H9 (cell line): ENCODE data around the gene WDR70. TPM values are rescaled to one million over a fixed set of nuclear protein-coding genes. Genes with fewer than 3 reads are reported as not detected.

Experiments
- DNase-seq: peaks from one replicate; pipeline ENCODE4 v3.0.0-alpha.2; 2017
- H2AFZ ChIP-seq: one replicate; pipeline ENCODE4 v1.6.1; 2013; ENCODE audit warnings: mild to moderate bottlenecking, low read length, control low read depth, moderate library complexity
- H2AK5ac ChIP-seq: 2 replicates; pipeline ENCODE4 v1.6.1; 2013; ENCODE audit warnings: low read length, control low read depth, mixed read lengths; ENCODE audit not compliant: insufficient read length
- H2BK120ac ChIP-seq: one replicate; pipeline ENCODE4 v1.6.1; 2013; ENCODE audit warnings: low read depth, mild to moderate bottlenecking, low read length, control low read depth, inconsistent platforms; ENCODE audit not compliant: poor library complexity, severe bottlenecking
- H2BK12ac ChIP-seq: 2 replicates; pipeline ENCODE4 v1.6.1; 2013; ENCODE audit warnings: low read length, control low read depth, mixed read lengths, low read depth; ENCODE audit not compliant: insufficient read length
- H2BK15ac ChIP-seq: 2 replicates; pipeline ENCODE4 v1.6.1; 2013; ENCODE audit warnings: low read depth, low read length, control low read depth
- H2BK20ac ChIP-seq: one replicate; pipeline ENCODE4 v1.6.1; 2013; ENCODE audit warnings: low read depth, mild to moderate bottlenecking, low read length, control low read depth, inconsistent platforms; ENCODE audit not compliant: poor library complexity, severe bottlenecking
- H2BK5ac ChIP-seq: 2 replicates; pipeline ENCODE4 v1.6.1; 2013; ENCODE audit warnings: low read length, control low read depth, mixed read lengths; ENCODE audit not compliant: insufficient read length
- H3K14ac ChIP-seq: 2 replicates; pipeline ENCODE4 v1.6.1; 2013; ENCODE audit warnings: low read length, control low read depth; ENCODE audit not compliant: insufficient read depth
- H3K18ac ChIP-seq: 2 replicates; pipeline ENCODE4 v1.6.1; 2013; ENCODE audit warnings: low read depth, mild to moderate bottlenecking, mixed read lengths, low read length, control low read depth; ENCODE audit not compliant: insufficient read length
- H3K23ac ChIP-seq: 2 replicates; pipeline ENCODE4 v1.6.1; 2013; ENCODE audit warnings: low read length, control low read depth, mixed read lengths, low read depth; ENCODE audit not compliant: insufficient read length
- H3K23me2 ChIP-seq: 2 replicates; pipeline ENCODE4 v1.6.1; 2013; ENCODE audit warnings: low read depth, mild to moderate bottlenecking, mixed read lengths, low read length, control low read depth; ENCODE audit not compliant: insufficient read length, poor library complexity, severe bottlenecking
- H3K27ac ChIP-seq: 2 replicates; pipeline ENCODE4 v1.5.1; 2013; ENCODE audit warnings: low read length, control low read depth, mixed read lengths, low read depth; ENCODE audit not compliant: insufficient read length
- H3K27me3 ChIP-seq: 2 replicates; pipeline ENCODE4 v1.6.1; 2013; ENCODE audit warnings: low read length, control low read depth, inconsistent platforms; ENCODE audit not compliant: insufficient read depth
- H3K4ac ChIP-seq: 2 replicates; pipeline ENCODE4 v1.6.1; 2013; ENCODE audit warnings: low read depth, mild to moderate bottlenecking, control low read depth, inconsistent platforms, low read length, moderate library complexity
- H3K4me1 ChIP-seq: 2 replicates; pipeline ENCODE4 v1.6.1; 2013; ENCODE audit warnings: low read length, control low read depth, inconsistent platforms; ENCODE audit not compliant: insufficient read depth
- H3K4me2 ChIP-seq: 2 replicates; pipeline ENCODE4 v1.6.1; 2013; ENCODE audit warnings: low read length, control low read depth, mixed read lengths; ENCODE audit not compliant: insufficient read length, insufficient read depth
- H3K56ac ChIP-seq: 2 replicates; pipeline ENCODE4 v1.6.1; 2013; ENCODE audit warnings: low read depth, mild to moderate bottlenecking, mixed read lengths, low read length, control low read depth; ENCODE audit not compliant: insufficient read length
- H3K79me1 ChIP-seq: 2 replicates; pipeline ENCODE4 v1.6.1; 2013; ENCODE audit warnings: low read depth, mild to moderate bottlenecking, moderate library complexity, low read length, control low read depth, inconsistent platforms; ENCODE audit not compliant: insufficient read depth, poor library complexity, severe bottlenecking
- H3K79me2 ChIP-seq: 2 replicates; pipeline ENCODE4 v1.6.1; 2013; ENCODE audit warnings: low read length, control low read depth, inconsistent platforms; ENCODE audit not compliant: insufficient read depth
- H3K9ac ChIP-seq: 2 replicates; pipeline ENCODE4 v1.6.1; 2013; ENCODE audit warnings: low read length, control low read depth, mixed read lengths; ENCODE audit not compliant: insufficient read length; ENCODE audit errors: extremely low read depth
- H3K9me3 ChIP-seq: one replicate; pipeline ENCODE4 v1.6.1; 2013; ENCODE audit warnings: low read depth, low read length, inconsistent platforms; ENCODE audit not compliant: control insufficient read depth
- H3T11ph ChIP-seq: one replicate; pipeline ENCODE4 v1.6.1; 2013; ENCODE audit warnings: mild to moderate bottlenecking, low read length, control low read depth, inconsistent platforms
- H4K20me1 ChIP-seq: one replicate; pipeline ENCODE4 v1.6.1; 2013; ENCODE audit not compliant: control insufficient read depth, insufficient read length, insufficient read depth
- H4K5ac ChIP-seq: 2 replicates; pipeline ENCODE4 v1.6.1; 2013; ENCODE audit warnings: low read depth, mild to moderate bottlenecking, mixed read lengths, low read length, control low read depth; ENCODE audit not compliant: insufficient read length
- H4K8ac ChIP-seq: replicated peaks from 2 replicates; pipeline ENCODE4 v1.6.1; 2013; ENCODE audit warnings: low read length, control low read depth, mixed read lengths, low read depth; ENCODE audit not compliant: insufficient read length
- H4K91ac ChIP-seq: 2 replicates; pipeline ENCODE4 v1.6.1; 2013; ENCODE audit warnings: low read depth, mild to moderate bottlenecking, moderate library complexity, mixed read lengths, low read length, control low read depth; ENCODE audit not compliant: insufficient read length
- H3K27ac Mint-ChIP-seq, 3 experiments: 2 replicates in 2 of 3; 3 replicates in 1 of 3; pipeline ENCODE4 v1.8.0; 2020 to 2021; ENCODE audit warnings: mixed read lengths in 3 of 3, mild to moderate bottlenecking in 1 of 3, moderate library complexity in 1 of 3
- H3K27me3 Mint-ChIP-seq: 2 replicates; pipeline ENCODE4 v1.8.0; 2021; ENCODE audit warnings: low read depth, mild to moderate bottlenecking, moderate library complexity, mixed read lengths
- H3K36me3 Mint-ChIP-seq, 3 experiments: 2 replicates in 2 of 3; 3 replicates in 1 of 3; pipeline ENCODE4 v1.8.0; 2020 to 2021; ENCODE audit warnings: low read depth in 3 of 3, mixed read lengths in 3 of 3; ENCODE audit not compliant: insufficient read depth in 1 of 3
- H3K4me1 Mint-ChIP-seq, 2 experiments: 2 replicates each; pipeline ENCODE4 v1.8.0; 2020; ENCODE audit warnings: mixed read lengths in 2 of 2
- H3K4me3 Mint-ChIP-seq, 2 experiments: 2 replicates in 1 of 2; 3 replicates in 1 of 2; pipeline ENCODE4 v1.8.0; 2020 to 2021; ENCODE audit warnings: mild to moderate bottlenecking in 2 of 2, mixed read lengths in 2 of 2, moderate library complexity in 1 of 2
- H3K9me3 Mint-ChIP-seq, 2 experiments: 2 replicates in 1 of 2; 3 replicates in 1 of 2; pipeline ENCODE4 v1.8.0; 2020; ENCODE audit warnings: mild to moderate bottlenecking in 2 of 2, mixed read lengths in 2 of 2, moderate library complexity in 1 of 2
- CTCF ChIP-seq: fragments of 200-600 bp; sonication (generic); conservative IDR thresholded peaks from 3 replicates; pipeline ENCODE4 v1.8.0; 2021; ENCODE audit warnings: antibody characterized with exemption, mild to moderate bottlenecking
- WGBS: extraction: QIAGEN DNeasy Blood & Tissue Kit; methylation state at CpG from one replicate; pipeline ENCODE4 v1.1.7; 2013; ENCODE audit warnings: missing lambda C conversion rate, low lambda C conversion rate, mixed read lengths; ENCODE audit not compliant: insufficient read length; ENCODE audit errors: extremely low coverage; 5-methylcytosine and 5-hydroxymethylcytosine counted together
- total RNA-seq: library from RNA; stranded (reverse); gene quantifications from 2 replicates; pipeline ENCODE4 v1.2.1, GENCODE V29; 2021

Gene WDR70
- total RNA-seq, 1 experiment from 2014 or later, result 38.1 TPM

GRCh38 chr5:37576552-37576951 lies 197.4 kb downstream of the WDR70 start:
- Histone ChIP-seq H3K27ac (no peak overlapping the region), H4K91ac (no peak overlapping the region), H2BK5ac (no peak overlapping the region), H3K27me3 (no peaks in the 10 kb centered on the region), H3T11ph (no peak overlapping the region), H3K79me2 (no peaks in the 10 kb centered on the region), H4K20me1 (no peaks in the 10 kb centered on the region), H4K5ac (no peak overlapping the region), H2AK5ac (no peak overlapping the region), H2BK120ac (no peak overlapping the region), H2AFZ (no peak overlapping the region), H3K9ac (no peak overlapping the region), H3K79me1 (no peaks in the 10 kb centered on the region), H2BK12ac (no peak overlapping the region), H3K23me2 (no peaks in the 10 kb centered on the region), H3K14ac (no peak overlapping the region), H3K4me2 (no peak overlapping the region), H3K4ac (no peak overlapping the region), H3K4me1 (no peaks in the 10 kb centered on the region), H2BK15ac (no peak overlapping the region), H3K56ac (no peak overlapping the region), H3K23ac (no peak overlapping the region), H3K9me3 (no peaks in the 10 kb centered on the region), H3K18ac (no peak overlapping the region), H4K8ac (no peak overlapping the region), H2BK20ac (no peak overlapping the region)
- no peak overlapping the region; a peak in 1 of 7 replicates for H3K27ac Mint-ChIP-seq
- no peaks in the 10 kb centered on the region for H3K27me3 Mint-ChIP-seq
- no peak for DNase-seq
- TF ChIP-seq CTCF, result no peak
- H3K4me1 Mint-ChIP-seq, result peaks cover 10 to 13% of the 10 kb centered on the region in 2 experiments; a peak in 3 of 4 replicates
- H3K4me3 Mint-ChIP-seq, result no peak overlapping the region
- no CpG with 5 or more reads among the region's 3 CpGs for WGBS
- no peaks in the 10 kb centered on the region for H3K9me3 Mint-ChIP-seq
- H3K36me3 Mint-ChIP-seq, result no peaks in the 10 kb centered on the region; a peak in 1 of 7 replicates
